GM21723 (cell line): Measurements from ENCODE around the gene PROCA1.
"Not testable (repeated sequence)": the region's sequence is repeated elsewhere in the genome, so short reads cannot be mapped to it uniquely, and the experiment has no call there.

Experiments
- ATAC-seq: cut with Tn5 transposase; IDR thresholded peaks from one replicate; pipeline ENCODE4 v1.9.1; 2021; ENCODE audit warnings: mild to moderate bottlenecking, moderate library complexity; ENCODE audit not compliant: unreplicated experiment

Gene PROCA1

DNA sequence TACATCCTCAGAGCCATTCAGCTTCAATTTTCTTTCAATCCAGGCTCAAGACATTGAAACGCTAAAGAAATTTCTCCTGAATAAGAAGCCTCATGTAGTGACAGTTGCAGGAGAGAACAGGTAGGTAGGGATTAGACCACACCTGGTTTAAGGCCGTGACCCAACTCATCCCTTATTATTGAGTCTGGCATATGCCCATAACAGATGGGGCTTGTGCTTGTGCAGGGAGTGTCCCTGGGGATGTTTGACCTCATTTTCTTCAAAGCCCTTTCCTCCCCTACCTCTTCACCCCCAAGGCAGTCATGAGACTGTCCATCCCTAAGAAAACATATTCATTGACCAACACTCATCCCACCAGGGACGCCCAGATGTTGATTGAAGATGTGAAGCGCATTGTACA is 25.4 kb downstream of the PROCA1 start:
- ATAC-seq: no peak

DNA sequence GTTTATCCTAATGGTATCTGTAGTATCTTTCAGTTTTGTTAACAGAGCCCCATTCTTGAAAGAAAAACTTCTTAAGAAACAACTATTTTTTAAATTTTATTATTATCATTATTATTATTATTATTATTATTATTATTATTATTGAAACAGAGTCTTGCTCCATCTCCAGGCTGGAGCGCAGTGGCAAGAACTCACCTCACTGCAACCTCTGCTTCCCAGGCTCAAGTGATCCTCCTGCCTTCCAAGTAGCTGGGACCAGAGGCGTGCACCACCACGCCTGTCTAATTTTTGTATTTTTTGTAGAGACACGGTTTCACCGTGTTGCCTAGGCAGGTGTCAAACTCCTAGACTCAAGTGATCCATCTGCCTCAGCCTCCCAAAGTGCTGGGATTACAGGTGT is 26.3 kb downstream of the PROCA1 start:
- no peak for ATAC-seq

DNA sequence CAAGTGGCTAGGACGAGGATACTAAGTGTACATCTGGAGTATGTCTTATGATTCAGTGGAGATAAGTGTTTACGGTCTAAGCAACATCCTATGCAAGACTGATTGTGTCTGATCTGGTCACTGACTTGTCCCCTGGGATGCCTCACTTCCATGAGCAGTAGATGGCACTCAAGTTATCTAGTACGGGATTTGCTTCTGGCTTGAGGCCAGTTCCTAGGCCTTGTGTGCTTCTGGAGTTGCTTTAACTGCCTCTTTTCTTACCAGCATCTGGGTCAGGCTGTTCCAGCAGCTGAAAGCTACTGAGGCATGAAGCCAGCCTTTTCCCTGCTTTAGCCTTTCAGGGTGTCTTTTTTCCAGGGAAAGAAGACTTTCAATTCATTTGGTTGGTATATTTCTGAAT is 26.7 kb downstream of the PROCA1 start:
- no peak for ATAC-seq

- ATAC-seq: no peak
These were observed 29.0 kb downstream of the PROCA1 start for GRCh38 chr17:28682655-28683054.

- ATAC-seq: no peak
These were observed 35.7 kb downstream of the PROCA1 start for GRCh38 chr17:28675980-28676379.

DNA sequence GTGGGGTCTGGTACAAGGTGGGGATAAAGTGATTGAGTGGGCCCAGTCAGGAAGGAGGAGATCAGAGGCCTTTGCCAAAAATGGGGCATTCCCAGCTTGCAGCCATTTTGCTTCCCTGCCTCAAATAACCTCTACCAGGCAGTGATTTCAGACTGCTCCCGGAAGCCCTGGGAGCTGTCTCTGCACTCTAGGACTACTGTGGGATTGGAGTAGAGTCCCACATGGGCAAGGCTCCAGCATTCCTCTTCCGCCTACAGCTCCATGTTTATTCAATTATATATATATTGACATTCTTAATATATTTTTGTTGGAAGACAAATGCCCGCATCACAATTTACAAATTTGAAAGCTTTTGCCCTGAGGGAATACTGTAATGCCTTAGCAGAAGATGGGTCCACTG is 36.2 kb downstream of the PROCA1 start:
- ATAC-seq: no peak

DNA sequence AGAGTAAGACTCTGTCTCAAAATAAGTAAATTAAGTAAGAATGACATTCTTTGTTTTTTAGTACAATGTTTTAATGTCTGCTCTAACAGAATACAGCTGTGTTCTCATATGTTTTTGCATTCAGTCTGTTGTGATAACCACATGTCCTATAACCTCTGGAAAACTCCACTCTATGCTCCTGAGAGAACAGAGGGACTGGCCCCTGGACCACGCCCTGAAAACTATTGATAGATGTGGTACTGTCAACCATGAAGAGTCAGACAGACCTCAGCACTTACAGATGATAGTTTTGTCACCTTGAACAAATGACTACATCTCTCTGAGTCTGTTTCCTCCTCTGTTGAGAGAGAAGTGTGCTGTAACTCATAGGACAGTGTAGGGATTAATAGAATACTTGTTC is 41.8 kb downstream of the PROCA1 start:
- ATAC-seq: no peak

DNA sequence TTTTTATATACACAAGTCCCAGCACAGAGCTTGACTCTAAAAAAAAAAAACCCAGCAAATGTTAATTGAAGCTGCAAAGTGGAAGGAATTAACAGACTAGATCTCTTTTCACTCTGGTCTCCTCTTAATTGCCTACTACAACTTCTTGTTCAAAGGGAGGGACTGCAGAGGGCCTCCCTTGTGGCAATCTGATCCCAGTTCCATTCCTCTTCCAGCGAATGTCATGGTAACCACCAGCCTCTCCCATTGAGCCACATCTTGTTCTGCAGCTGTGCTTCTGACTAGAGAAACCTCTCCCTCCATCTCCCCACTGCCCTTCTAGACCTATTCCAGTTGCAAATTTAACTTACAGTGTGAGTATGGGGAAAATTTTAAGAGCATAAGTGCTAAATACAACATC is 43.8 kb downstream of the PROCA1 start:
- ATAC-seq: no peak

DNA sequence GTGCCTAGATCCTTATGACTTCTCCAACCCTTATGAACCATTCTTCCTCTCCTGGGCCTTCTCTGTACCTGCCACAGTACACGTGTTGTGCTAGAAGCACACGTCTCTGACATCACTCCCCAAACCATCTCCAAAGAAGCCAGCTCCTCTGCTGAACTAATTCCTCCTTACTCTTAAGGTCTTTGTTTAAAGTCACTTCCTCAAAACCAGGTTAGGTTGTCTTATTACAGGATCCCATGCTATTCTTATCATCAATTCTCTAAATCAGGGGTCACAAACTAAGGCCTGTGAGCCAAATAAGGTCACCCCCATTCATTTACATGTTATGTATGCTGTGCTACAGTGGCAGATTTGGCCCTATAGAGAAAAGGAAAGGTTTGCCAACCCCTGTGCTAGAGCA is 45.7 kb downstream of the PROCA1 start:
- ATAC-seq: no peak

GRCh38 chr17:28663723-28664122 is 48.0 kb downstream of the PROCA1 start:
- ATAC-seq: no peak

DNA sequence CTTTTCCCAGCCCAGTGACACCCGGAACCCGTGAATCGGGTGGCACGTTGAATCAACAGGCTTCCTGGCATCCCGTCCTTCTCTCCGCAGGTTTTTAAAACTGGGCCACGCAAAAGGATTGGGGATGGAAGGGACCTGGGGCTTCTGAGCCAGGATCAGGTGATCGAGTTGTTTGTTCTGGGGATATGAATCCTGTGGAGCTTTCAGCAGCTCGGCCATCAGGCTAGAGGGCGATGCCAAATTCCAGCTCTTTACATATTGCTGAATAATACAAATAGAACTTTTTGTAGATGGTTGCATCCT is 49.2 kb downstream of the PROCA1 start:
- ATAC-seq: no peak

DNA sequence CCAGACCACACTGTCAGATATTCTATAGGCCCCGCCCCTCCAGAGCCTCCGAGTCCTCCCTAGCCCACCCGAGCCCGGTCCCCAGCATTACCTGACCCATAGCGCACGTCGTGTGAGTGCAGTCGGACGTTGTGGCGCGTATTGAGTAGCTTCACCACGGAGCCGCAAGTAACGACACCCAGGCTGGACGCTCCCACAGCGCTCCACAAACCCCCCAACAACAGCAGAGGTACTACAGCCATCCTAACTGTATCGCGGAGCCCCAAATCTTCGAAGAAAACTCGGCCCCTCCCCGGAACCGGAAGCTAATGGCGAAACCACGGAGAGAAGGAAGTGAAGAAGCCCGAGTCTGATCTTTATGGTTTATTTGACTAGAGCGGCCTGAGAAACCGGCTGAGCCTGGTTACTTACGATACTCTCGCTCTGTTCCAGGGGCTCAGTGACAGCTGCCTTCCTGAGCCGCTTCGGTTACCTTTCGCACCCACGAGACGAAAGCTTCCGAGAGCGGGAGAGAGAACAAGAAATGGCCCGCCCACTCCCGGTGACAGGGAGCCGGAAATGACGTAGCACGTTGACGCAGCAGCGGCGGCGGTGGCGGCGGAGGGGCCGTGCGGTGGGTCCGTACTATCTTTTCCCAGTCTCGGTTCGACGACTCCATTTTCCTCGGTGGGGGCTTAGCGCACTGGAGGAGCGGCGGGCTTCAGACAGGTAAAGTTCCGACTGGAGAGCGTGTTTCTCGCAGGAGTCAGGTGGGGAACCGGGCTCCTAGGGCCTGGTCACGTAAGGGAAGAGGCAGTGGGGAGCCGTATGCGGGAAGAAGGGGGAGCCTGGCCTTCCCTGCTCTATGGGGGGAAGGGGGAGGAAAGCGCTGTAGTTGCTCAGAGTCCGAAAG is 49.8 kb downstream of the PROCA1 start, which contains the start of the genes SDF2 and SUPT6H:
Gene SDF2 (minus strand): TSS at position 272 of the 892 bp plus-strand sequence. CDS start 30 bp downstream, at position 242.
Gene SUPT6H (plus strand): TSS at position 571 of the 892 bp plus-strand sequence. CDS start 11,197 bp downstream, outside the sequence.
- ATAC-seq: peak; percentile 88

- not testable (repeated sequence) for ATAC-seq
These were observed 52.2 kb downstream of the PROCA1 start for GRCh38 chr17:28659497-28659881.

DNA sequence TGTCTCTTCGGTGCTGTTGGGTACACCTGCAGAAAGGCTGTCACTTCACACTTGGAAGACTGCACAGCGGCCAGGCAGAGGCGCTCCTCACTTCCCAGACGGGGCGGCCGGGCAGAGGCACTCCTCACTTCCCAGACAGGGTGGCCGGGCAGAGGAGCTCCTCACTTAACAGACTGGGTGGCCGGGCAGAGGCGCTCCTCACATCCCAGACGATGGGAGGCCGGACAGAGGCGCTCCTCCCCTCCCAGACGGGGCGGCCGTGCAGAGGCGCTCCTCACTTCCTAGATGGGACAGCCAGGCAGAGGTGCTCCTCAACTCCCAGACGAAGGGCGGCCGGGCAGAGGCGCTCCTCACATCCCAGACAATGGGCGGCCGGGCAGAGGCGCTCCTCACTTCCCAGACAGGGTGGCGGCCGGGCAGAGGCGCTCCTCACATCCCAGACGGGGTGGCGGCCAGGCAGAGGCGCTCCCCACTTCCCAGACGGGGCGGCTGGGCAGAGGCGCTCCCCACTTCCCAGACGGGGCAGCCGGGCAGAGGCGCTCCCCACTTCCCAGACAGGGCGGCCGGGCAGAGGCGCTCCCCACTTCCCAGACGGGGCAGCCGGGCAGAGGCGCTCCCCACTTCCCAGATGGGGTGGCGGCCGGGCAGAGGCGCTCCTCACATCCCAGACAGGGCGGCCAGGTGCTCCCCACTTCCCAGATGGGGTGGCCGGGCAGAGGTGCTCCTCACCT is 52.8 kb downstream of the PROCA1 start:
- ATAC-seq: not testable (repeated sequence)

- ATAC-seq: not testable (repeated sequence)
These were observed 53.3 kb downstream of the PROCA1 start for GRCh38 chr17:28658342-28658741.

GRCh38 chr17:28657756-28658155 is 53.9 kb downstream of the PROCA1 start:
- ATAC-seq: no peak

DNA sequence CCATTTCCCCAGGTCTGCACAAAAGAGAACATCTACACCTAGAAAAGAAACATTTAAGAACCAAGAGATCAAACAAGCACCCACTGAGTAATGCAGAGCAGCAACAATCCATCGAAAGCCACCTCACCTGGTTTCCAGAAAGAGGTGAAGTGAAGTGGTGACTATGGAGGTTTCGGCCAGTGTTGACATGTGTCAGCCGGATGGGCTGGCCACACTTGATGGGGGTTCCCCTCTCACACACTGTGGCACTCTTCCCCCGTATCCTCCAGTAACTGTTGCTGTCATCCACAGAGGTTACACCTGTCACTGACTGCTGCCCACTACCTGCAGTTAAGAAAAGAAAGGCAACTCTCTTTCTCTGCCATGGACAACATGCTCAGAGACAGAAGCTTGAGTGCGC is 56.5 kb downstream of the PROCA1 start:
- no peak for ATAC-seq
